HG02759 (cell line): Measurements from ENCODE around the gene SLC47A1.
"Not testable (repeated sequence)": the region's sequence is repeated elsewhere in the genome, so short reads cannot be mapped to it uniquely, and the experiment has no call there.

Experiments
- ATAC-seq: cut with Tn5 transposase; IDR thresholded peaks from one replicate; pipeline ENCODE4 v1.9.1; 2021; ENCODE audit warnings: mild to moderate bottlenecking, moderate library complexity; ENCODE audit not compliant: unreplicated experiment

Gene SLC47A1

GRCh38 chr17:19533718-19534561 lies at the start of gene SLC47A1:
SLC47A1 (plus strand) TSS chr17:19533854; CDS start chr17:19533940, 86 bp downstream.
- no peak for ATAC-seq

- ATAC-seq, result no peak
These were observed 47.8 kb upstream of the SLC47A1 start for GRCh38 chr17:19485800-19486340.

GRCh38 chr17:19486351-19487023 lies 47.2 kb upstream of the SLC47A1 start:
- no peak for ATAC-seq

- no peak for ATAC-seq
These were observed 46.5 kb upstream of the SLC47A1 start for GRCh38 chr17:19487024-19487600.

GRCh38 chr17:19492141-19492540 lies 41.5 kb upstream of the SLC47A1 start:
- ATAC-seq, result no peak

GRCh38 chr17:19494961-19495806 lies 38.5 kb upstream of the SLC47A1 start:
- no peak for ATAC-seq

GRCh38 chr17:19495828-19496528 lies 37.7 kb upstream of the SLC47A1 start:
- ATAC-seq, result no peak

GRCh38 chr17:19497624-19498023 lies 36.0 kb upstream of the SLC47A1 start:
- ATAC-seq, result no peak

- no peak for ATAC-seq
These were observed 32.4 kb upstream of the SLC47A1 start for GRCh38 chr17:19501219-19501618.

- no peak for ATAC-seq
These were observed 31.1 kb upstream of the SLC47A1 start for GRCh38 chr17:19502517-19502916.

GRCh38 chr17:19505561-19505960 lies 28.1 kb upstream of the SLC47A1 start:
- not testable (repeated sequence) for ATAC-seq

- ATAC-seq, result peak; percentile 78
These were observed 25.7 kb upstream of the SLC47A1 start for GRCh38 chr17:19507775-19508576.

- no peak for ATAC-seq
These were observed 25.1 kb upstream of the SLC47A1 start for GRCh38 chr17:19508577-19508867.

- ATAC-seq, result not testable (repeated sequence)
These were observed 24.3 kb upstream of the SLC47A1 start for GRCh38 chr17:19509281-19509852.

GRCh38 chr17:19510903-19511302 lies 22.8 kb upstream of the SLC47A1 start:
- ATAC-seq, result no peak

- no peak for ATAC-seq
These were observed 19.7 kb upstream of the SLC47A1 start for GRCh38 chr17:19513897-19514488.

- ATAC-seq, result no peak
These were observed 16.0 kb upstream of the SLC47A1 start for GRCh38 chr17:19517699-19518098.

GRCh38 chr17:19519388-19520291 lies 14.0 kb upstream of the SLC47A1 start:
- not testable (repeated sequence) for ATAC-seq
